Right ventricle myocardium inferior (tissue), 1 donor: Measurements from ENCODE around the gene NPAS4. TPM values are rescaled to one million over a fixed set of nuclear protein-coding genes. Genes with fewer than 3 reads are reported as not detected.

Experiments
- ATAC-seq: fragments of 200-7000 bp; cut with Tn5 transposase; one replicate; pipeline ENCODE4 v1.9.1; 2020; ENCODE audit warnings: mild to moderate bottlenecking, moderate library complexity
- DNase-seq: peaks from one replicate; pipeline ENCODE4 v3.0.0; 2021; ENCODE audit errors: missing footprints
- intact Hi-C: fragments of 100-400 bp; cut with DNase I; formaldehyde crosslinking; loops from one replicate; pipeline ENCODE4 v1.11.0; 2022
- total RNA-seq: library from RNA; stranded (reverse); fragmentation: NEBNext Ultra II Directional; extraction: Animal tissue kit (Norgen Biotek cat#: 25700); gene quantifications from one replicate; pipeline ENCODE4 v1.2.1, GENCODE V29; 2021
- donor health status: DM: no; HTN: yes; CAD: no; lungs with severe emphysema.

NPAS4 gene
- total RNA-seq, 1 donor from 2014 or later = not detected

- intact Hi-C loops = no loop called here
- ATAC-seq = no peak
- no peak for DNase-seq
These were observed 49.2 kb downstream of the NPAS4 start for GRCh38 chr11:66470015-66470414.

GRCh38 chr11:66471142-66471541 lies 50.3 kb downstream of the NPAS4 start:
- intact Hi-C loops = no loop called here
- ATAC-seq (no peak), DNase-seq (no peak)

- DNase-seq (no peak), ATAC-seq (no peak)
- intact Hi-C loops = no loop called here
These were observed 51.2 kb downstream of the NPAS4 start for GRCh38 chr11:66472054-66472453.

- intact Hi-C loops = no loop called here
- ATAC-seq = no peak
- DNase-seq = no peak
These were observed 52.3 kb downstream of the NPAS4 start for GRCh38 chr11:66473167-66473566.

GRCh38 chr11:66473608-66474515 lies 53.0 kb downstream of the NPAS4 start:
- intact Hi-C loops = no loop called here
- DNase-seq (no peak), ATAC-seq (no peak)

GRCh38 chr11:66475349-66476172 lies 54.7 kb downstream of the NPAS4 start:
- DNase-seq = no peak
- ATAC-seq = no peak
- intact Hi-C loops = no loop called here

Other genes with a start within 250 kb of the NPAS4 start
- 35.3 TPM for gene KLC2, start 163.3 kb upstream of the NPAS4 start, total RNA-seq
- gene RAB1B, start 152.4 kb upstream of the NPAS4 start, total RNA-seq = 125 TPM
- not detected for gene CNIH2, start 142.9 kb upstream of the NPAS4 start, total RNA-seq
- 48.7 TPM for gene YIF1A, start 131.9 kb upstream of the NPAS4 start, total RNA-seq
- 0.14 TPM for gene TMEM151A, start 129.1 kb upstream of the NPAS4 start, total RNA-seq
- gene CD248, start 104.0 kb upstream of the NPAS4 start, total RNA-seq = 26.7 TPM
- gene RIN1, start 84.6 kb upstream of the NPAS4 start, total RNA-seq = 1.6 TPM
- 14.6 TPM for gene BRMS1, start 75.9 kb upstream of the NPAS4 start, total RNA-seq
- 49.0 TPM for gene B4GAT1, start 73.4 kb upstream of the NPAS4 start, total RNA-seq
- 16.8 TPM for gene SLC29A2, start 49.3 kb upstream of the NPAS4 start, total RNA-seq
- gene MRPL11, start 17.8 kb downstream of the NPAS4 start, total RNA-seq = 58.7 TPM
- gene PELI3, start 45.9 kb downstream of the NPAS4 start, total RNA-seq = 8.4 TPM
- gene DPP3, start 59.4 kb downstream of the NPAS4 start, total RNA-seq = 15.8 TPM
- 20.9 TPM for gene BBS1, start 89.6 kb downstream of the NPAS4 start, total RNA-seq
- 4.0 TPM for gene ZDHHC24, start 125.0 kb downstream of the NPAS4 start, total RNA-seq
- gene ACTN3, start 125.9 kb downstream of the NPAS4 start, total RNA-seq = not detected
- 51.0 TPM for gene CTSF, start 147.6 kb downstream of the NPAS4 start, total RNA-seq
- 0.27 TPM for gene CCDC87, start 172.0 kb downstream of the NPAS4 start, total RNA-seq
- 23.5 TPM for gene CCS, start 172.2 kb downstream of the NPAS4 start, total RNA-seq
- 30.1 TPM for gene RBM14, start 195.6 kb downstream of the NPAS4 start, total RNA-seq
- gene RBM4, start 217.7 kb downstream of the NPAS4 start, total RNA-seq = 72.1 TPM